HG02571 (cell line): ENCODE data around the gene ATF6B.

Experiments
- ATAC-seq: cut with Tn5 transposase; IDR thresholded peaks from one replicate; pipeline ENCODE4 v1.9.1; 2021; ENCODE audit warnings: mild to moderate bottlenecking, moderate library complexity; ENCODE audit not compliant: unreplicated experiment

Gene ATF6B

GRCh38 chr6:32127717-32128592 lies at the start of gene ATF6B:
Gene ATF6B, minus strand, starts transcription at chr6:32128246. Its CDS starts 39 bp downstream, at chr6:32128207.
- peak; percentile 70 for ATAC-seq

DNA sequence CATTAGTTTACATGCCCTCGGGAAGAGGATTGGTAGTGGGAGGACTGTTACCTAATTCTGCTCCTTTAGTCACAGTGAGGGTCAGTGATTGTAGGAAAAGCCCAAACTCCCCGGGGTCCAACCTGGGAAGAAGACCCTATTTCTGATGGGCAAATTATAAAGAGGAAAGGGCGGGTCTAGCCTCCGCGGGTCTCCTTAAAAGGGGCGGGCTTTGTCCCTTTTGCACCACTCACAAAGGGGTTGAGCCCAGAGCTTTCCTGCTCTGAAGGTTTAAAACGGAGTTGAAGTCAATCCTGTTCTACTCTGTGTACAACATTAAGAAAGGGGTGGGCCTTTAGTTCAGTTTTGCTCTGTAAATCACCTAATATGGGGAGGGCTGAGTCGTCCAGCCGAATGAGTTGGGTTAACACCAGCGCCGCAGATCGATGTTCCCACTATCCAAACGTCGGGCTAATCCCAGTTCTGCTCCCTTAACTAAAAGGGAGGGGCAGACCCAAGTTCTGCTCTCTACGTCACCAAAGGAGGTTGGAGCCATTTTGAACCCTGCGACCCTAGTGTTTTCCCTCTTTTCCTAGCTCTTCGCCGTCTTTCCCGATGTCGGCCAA lies 49.2 kb upstream of the ATF6B start:
- no peak for ATAC-seq

GRCh38 chr6:32176476-32177182 lies 48.6 kb upstream of the ATF6B start:
- no peak for ATAC-seq

GRCh38 chr6:32175711-32176475 lies 47.8 kb upstream of the ATF6B start, which contains the start of gene AGPAT1:
Gene AGPAT1, minus strand, starts transcription at chr6:32176084. Its CDS starts 4,588 bp downstream, at chr6:32171496.
- peak; percentile 43 for ATAC-seq

GRCh38 chr6:32175322-32175710 lies 47.3 kb upstream of the ATF6B start:
- ATAC-seq: no peak

- no peak for ATAC-seq
Observed at GRCh38 chr6:32174416-32174815, 46.4 kb upstream of the ATF6B start.

- no peak for ATAC-seq
Observed at GRCh38 chr6:32173051-32173727, 45.1 kb upstream of the ATF6B start.

GRCh38 chr6:32171234-32171633 lies 43.2 kb upstream of the ATF6B start:
- ATAC-seq: no peak

DNA sequence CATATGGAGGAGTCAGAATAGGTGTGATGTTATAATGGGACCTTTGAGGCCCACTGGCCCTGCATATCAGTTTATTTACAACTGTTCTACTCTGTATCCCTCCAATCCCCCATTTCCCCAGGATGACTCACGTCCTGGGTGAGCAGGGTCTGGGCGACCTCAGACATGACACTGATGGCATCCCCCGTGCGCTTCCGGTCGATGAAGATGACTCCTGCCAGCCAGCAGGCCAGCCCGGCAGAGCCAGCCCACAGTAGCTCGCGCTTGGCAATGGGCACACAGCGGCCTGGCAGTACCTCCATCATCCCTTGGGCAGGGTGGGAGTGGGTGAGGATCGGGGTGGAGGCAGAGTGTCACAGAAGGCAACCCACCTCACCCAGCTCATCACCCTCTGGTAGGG lies 42.2 kb upstream of the ATF6B start:
- no peak for ATAC-seq

GRCh38 chr6:32168807-32169591 lies 41.0 kb upstream of the ATF6B start:
- ATAC-seq: no peak

DNA sequence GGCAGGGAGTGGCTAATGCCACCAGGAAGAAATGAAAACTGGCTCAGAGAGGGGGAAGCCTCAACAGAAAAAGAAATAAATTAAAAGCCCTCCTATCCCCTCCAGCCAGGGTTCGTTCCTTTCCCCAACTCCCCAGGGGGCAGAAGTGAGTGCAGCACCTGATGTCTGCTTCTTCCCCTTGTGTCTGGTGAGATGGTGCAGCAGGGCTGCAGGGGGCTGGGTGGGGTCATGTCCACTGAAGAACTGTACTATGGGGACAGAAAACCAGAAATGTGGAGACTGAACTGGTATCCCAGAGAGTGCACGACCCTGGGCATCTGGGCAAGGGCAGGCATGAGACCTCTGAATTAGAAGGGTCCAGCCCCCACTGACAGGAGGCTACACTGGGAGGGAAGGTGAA lies 40.3 kb upstream of the ATF6B start:
- ATAC-seq: no peak

DNA sequence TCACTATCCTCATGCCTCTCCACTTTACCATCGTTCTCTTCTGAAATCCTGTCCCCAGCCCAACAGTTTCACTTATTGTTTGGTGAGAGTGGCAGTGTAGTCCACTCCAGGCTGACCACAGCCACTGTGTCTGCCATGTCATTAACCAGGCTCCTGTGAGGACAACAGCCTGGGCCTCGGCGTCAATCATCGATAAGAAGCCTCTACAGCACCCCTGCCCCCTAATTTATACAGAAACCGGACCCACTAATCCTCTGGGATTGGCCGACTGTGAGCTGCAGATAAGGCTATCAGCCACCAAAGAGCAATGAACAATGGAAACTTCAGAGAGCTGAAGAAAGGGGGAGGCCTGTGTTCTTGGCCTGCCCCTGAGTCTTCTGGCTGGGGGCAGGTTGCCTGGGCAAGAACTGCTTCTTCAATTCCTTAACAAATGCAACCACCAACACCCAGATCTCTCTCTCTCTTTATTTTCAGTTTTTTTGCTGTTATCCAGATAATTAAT lies 39.8 kb upstream of the ATF6B start:
- ATAC-seq: no peak

- no peak for ATAC-seq
Observed at GRCh38 chr6:32167154-32167760, 39.2 kb upstream of the ATF6B start.

DNA sequence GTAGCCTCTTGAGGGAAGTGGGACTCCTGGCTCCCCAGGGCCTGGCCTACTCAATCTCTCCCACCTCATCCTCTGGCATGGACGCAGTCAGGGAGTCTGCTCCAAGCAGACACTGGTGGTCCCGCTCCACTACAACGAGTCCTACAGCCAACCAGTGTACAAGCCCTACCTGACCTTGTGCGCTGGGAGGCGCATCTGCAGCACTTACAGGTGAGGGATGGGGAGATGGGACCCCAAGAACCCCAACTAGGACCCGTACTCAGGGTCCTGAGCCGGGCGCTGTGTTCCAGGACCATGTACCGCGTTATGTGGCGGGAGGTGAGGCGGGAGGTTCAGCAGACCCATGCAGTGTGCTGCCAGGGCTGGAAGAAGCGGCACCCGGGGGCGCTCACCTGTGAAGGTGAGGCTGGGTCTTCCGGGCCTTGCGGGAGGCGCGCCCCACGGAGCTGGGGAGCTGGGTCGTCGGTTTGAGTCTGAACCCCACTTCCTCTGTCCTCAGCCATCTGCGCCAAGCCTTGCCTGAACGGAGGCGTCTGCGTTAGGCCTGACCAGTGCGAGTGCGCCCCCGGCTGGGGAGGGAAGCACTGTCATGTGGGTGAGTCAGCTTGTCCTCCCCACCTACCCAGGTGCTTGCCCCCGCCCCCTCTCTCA lies 38.5 kb upstream of the ATF6B start:
- no peak for ATAC-seq

DNA sequence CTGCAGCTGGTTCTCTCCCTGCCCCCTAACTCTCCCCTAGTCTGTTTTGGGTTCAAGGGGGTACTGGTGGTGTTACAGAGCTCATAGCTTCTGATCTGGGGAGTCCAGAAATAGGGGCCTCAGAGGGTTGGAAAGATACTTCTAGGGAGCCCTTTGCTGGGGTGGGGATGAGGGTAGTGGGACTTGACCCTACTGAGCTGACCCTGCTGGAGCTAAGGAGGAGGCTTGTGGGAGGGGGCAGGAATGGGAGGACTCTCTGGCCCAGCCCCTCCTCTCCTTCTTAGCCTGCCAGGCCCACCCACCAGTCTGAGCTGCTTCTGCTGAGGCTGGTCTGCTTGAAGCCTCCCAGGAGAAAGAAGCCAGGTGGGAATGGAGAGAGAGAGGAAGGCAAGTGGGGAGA lies 36.2 kb upstream of the ATF6B start, which contains the start of gene EGFL8:
Gene EGFL8 (plus strand): TSS at position 301 of the 400 bp plus-strand sequence. CDS start 1,571 bp downstream, outside the sequence.
- ATAC-seq: no peak

- ATAC-seq: no peak
Observed at GRCh38 chr6:32163559-32164258, 35.7 kb upstream of the ATF6B start.

DNA sequence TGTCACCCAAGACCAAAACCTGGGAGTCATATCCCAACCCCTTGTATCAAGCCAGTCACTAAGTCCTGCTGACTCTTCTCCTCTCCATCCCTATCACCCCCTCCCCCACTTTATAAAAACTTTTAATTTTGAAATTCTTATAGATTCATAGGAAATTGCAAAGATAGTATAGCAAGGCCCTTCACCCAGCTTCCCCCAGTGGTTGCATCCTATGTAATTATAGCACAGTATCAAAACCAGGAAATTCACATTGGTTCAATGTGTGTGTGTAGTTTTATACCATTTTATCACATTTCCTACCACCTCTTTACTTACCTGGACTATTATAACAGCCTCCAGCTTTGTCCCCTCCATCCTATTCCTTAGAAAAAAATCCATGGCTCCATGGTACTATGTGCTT lies 30.0 kb upstream of the ATF6B start:
- no peak for ATAC-seq

- ATAC-seq: no peak
Observed at GRCh38 chr6:32156891-32157290, 28.8 kb upstream of the ATF6B start.
